GM12878 (cell line): Measurements from ENCODE around the gene HOTAIR. TPM values are rescaled to one million over a fixed set of nuclear protein-coding genes. Genes with fewer than 3 reads are reported as not detected.

ENCODE experiments used
- ATAC-seq: fragments of 200-7000 bp; cut with Tn5 transposase; 3 replicates; pipeline ENCODE4 v1.9.1; 2020; ENCODE audit warnings: mild to moderate bottlenecking, moderate library complexity
- BruUV-seq: library from RNA; stranded (reverse); fragments of 400-500 nt; replicated peaks from 2 replicates; lab custom pipeline; 2021; lab: Mats Ljungman, UMichigan
- CTCF ChIA-PET: fragments of 300-600 bp; sonication (Branson Sonifier 250); formaldehyde crosslinking; extraction: SDS; loops from one replicate; lab custom pipeline; 2021; ENCODE audit warnings: inconsistent platforms; lab: Yijun Ruan, JAX
- POLR2A ChIA-PET: fragments of 350-600 bp; formaldehyde crosslinking; extraction: SDS; loops from one replicate; lab custom pipeline; 2021; ENCODE audit warnings: inconsistent platforms; lab: Charles Lee
- RAD21 ChIA-PET: fragments of 300-600 bp; sonication (Branson Sonifier 250); formaldehyde crosslinking; loops from one replicate; lab custom pipeline; 2023; ENCODE audit warnings: antibody characterized with exemption; ENCODE audit not compliant: unreplicated experiment; lab: Charles Lee
- SMC1A ChIA-PET: fragments of 300-600 bp; sonication (Branson Sonifier 250); formaldehyde crosslinking; loops from one replicate; lab custom pipeline; 2023; ENCODE audit not compliant: unreplicated experiment, uncharacterized antibody; lab: Charles Lee
- DNase-seq: peaks from one replicate; pipeline ENCODE4 v3.0.0-alpha.2; 2011; ENCODE audit warnings: low read depth, low spot score
- FAIRE-seq: peaks from 3 replicates; lab custom pipeline; 2011; peaks lifted over from hg19 to GRCh38; lab: Jason Lieb, UNC
- H2AFZ ChIP-seq: 2 replicates; pipeline ENCODE4 v1.6.0; 2011; ENCODE audit warnings: low read depth, low read length, control low read depth; ENCODE audit not compliant: control insufficient read depth
- H3K27ac ChIP-seq: 2 replicates; pipeline ENCODE4 v1.5.1; 2011; ENCODE audit warnings: control low read depth; ENCODE audit not compliant: control insufficient read depth, insufficient read depth
- H3K27me3 ChIP-seq, 2 experiments: replicated peaks in 1 of 2; 2 replicates each; pipeline versions ENCODE4 v1.6.0 to v1.6.1; 2011; ENCODE audit warnings: low read length in 1 of 2; ENCODE audit not compliant: control insufficient read depth in 2 of 2, insufficient read depth in 2 of 2
- H3K36me3 ChIP-seq, 2 experiments: 2 replicates each; pipeline ENCODE4 v1.5.1; 2011; ENCODE audit warnings: low read length in 1 of 2; ENCODE audit not compliant: control insufficient read depth in 2 of 2, insufficient read depth in 2 of 2
- H3K4me1 ChIP-seq: 2 replicates; pipeline ENCODE4 v1.6.1; 2011; ENCODE audit warnings: mild to moderate bottlenecking, low read length, moderate library complexity, mixed read lengths; ENCODE audit not compliant: control insufficient read depth, insufficient read depth
- H3K4me2 ChIP-seq: 2 replicates; pipeline ENCODE4 v1.6.0; 2011; ENCODE audit warnings: control low read depth; ENCODE audit not compliant: control insufficient read depth, insufficient read depth
- H3K4me3 ChIP-seq: fragments of 200-600 bp; sonication (generic); 2 replicates; pipeline ENCODE4 v1.5.1; 2016
- H3K79me2 ChIP-seq: 2 replicates; pipeline ENCODE4 v1.6.0; 2011; ENCODE audit warnings: low read length; ENCODE audit not compliant: control insufficient read depth, insufficient read depth
- H3K9ac ChIP-seq: 2 replicates; pipeline ENCODE4 v1.8.0; 2011; ENCODE audit warnings: low read length, control low read depth, mixed read lengths; ENCODE audit not compliant: control insufficient read depth, insufficient read depth
- H3K9me3 ChIP-seq: replicated peaks from 3 replicates; pipeline ENCODE4 v1.5.1; 2011; ENCODE audit warnings: mild to moderate bottlenecking, low read length; ENCODE audit not compliant: control insufficient read depth, insufficient read depth
- H4K20me1 ChIP-seq: 2 replicates; pipeline ENCODE4 v1.6.0; 2011; ENCODE audit not compliant: control insufficient read depth, insufficient read depth
- ATF7 ChIP-seq: fragments of 450-650 bp; IDR thresholded peaks from 2 replicates; pipeline ENCODE4 v1.6.1; 2016; ENCODE audit warnings: low read depth, mild to moderate bottlenecking
- BMI1 ChIP-seq: fragments of 450-650 bp; IDR thresholded peaks from 2 replicates; pipeline ENCODE4 v1.6.1; 2016; ENCODE audit warnings: mild to moderate bottlenecking, moderate library complexity, borderline replicate concordance
- BRCA1 ChIP-seq: IDR thresholded peaks from 2 replicates; pipeline ENCODE4 v1.6.1; 2011; ENCODE audit warnings: low read depth, low read length, improper control_type of control experiment
- CHD4 ChIP-seq: fragments of 200-600 bp; sonication (generic); IDR thresholded peaks from 2 replicates; pipeline ENCODE4 v1.6.1; 2016; ENCODE audit warnings: mild to moderate bottlenecking
- FOXM1 ChIP-seq: IDR thresholded peaks from 2 replicates; pipeline ENCODE4 v1.6.1; 2012; ENCODE audit warnings: low read depth, mild to moderate bottlenecking, inconsistent platforms, low read length, moderate library complexity
- GABPA ChIP-seq: IDR thresholded peaks from 2 replicates; pipeline ENCODE4 v1.6.1; 2014; ENCODE audit warnings: antibody characterized with exemption, low read depth, mild to moderate bottlenecking, inconsistent platforms
- HCFC1 ChIP-seq: fragments of 150-350 bp; IDR thresholded peaks from 2 replicates; pipeline ENCODE4 v1.6.1; 2014; ENCODE audit warnings: low read length
- MEF2A ChIP-seq: IDR thresholded peaks from 2 replicates; pipeline ENCODE4 v1.6.1; 2011; ENCODE audit warnings: low read depth, mild to moderate bottlenecking, low read length, moderate library complexity; ENCODE audit not compliant: insufficient read depth
- MXI1 ChIP-seq: fragments of 150-350 bp; IDR thresholded peaks from 2 replicates; pipeline ENCODE4 v1.6.1; 2011; ENCODE audit warnings: low read depth, mild to moderate bottlenecking, inconsistent platforms, low read length, improper control_type of control experiment
- MYC ChIP-seq: IDR thresholded peaks from 2 replicates; pipeline ENCODE4 v1.6.1; 2011; ENCODE audit warnings: mild to moderate bottlenecking, low read length, moderate library complexity, inconsistent platforms; ENCODE audit not compliant: insufficient read depth, insufficient replicate concordance, insufficient read length, severe bottlenecking
- NRF1 ChIP-seq: conservative IDR thresholded peaks from 2 replicates; pipeline ENCODE4 v1.6.1; 2011; ENCODE audit warnings: mild to moderate bottlenecking, low read depth, low read length, improper control_type of control experiment
- POLR2AphosphoS5 ChIP-seq: IDR thresholded peaks from 2 replicates; pipeline ENCODE4 v1.6.1; 2011; ENCODE audit warnings: mild to moderate bottlenecking, low read length, inconsistent platforms
- SMC3 ChIP-seq: IDR thresholded peaks from 2 replicates; pipeline ENCODE4 v1.6.1; 2011; ENCODE audit warnings: low read length, improper control_type of control experiment, borderline replicate concordance
- SREBF1 ChIP-seq: IDR thresholded peaks from 2 replicates; pipeline ENCODE4 v1.6.1; 2012; ENCODE audit warnings: mild to moderate bottlenecking, low read length
- WGBS: methylation state at CpG from one replicate; pipeline ENCODE4 v1.1.6; 2016; ENCODE audit warnings: low lambda C conversion rate; ENCODE audit not compliant: insufficient replicate concordance, insufficient coverage; ENCODE audit errors: missing lambda C conversion rate; 5-methylcytosine and 5-hydroxymethylcytosine counted together
- in situ Hi-C: fragments of 300-500 bp; cut with MboI; formaldehyde crosslinking; loops from 9 replicates; pipeline ENCODE4 v1.14.3; 2018; ENCODE audit warnings: mixed read lengths
- intact Hi-C: fragments of 100-400 bp; cut with micrococcal nuclease; formaldehyde crosslinking; loops from one replicate; pipeline ENCODE4 v1.14.2; 2022; ENCODE audit not compliant: unreplicated experiment
- polyA plus RNA-seq, 11 experiments: library from polyadenylated mRNA; depleted of rRNA in 4 of 11; unstranded in 6 of 11; stranded (reverse) in 5 of 11; fragments of >200 nt; fragmentation: Nextera tagmentation in 4 of 11; fragmentation: Illumina TruSeq in 1 of 11; extraction: Ambion mirVana in 4 of 11; extraction: Trizol in 1 of 11; gene quantifications; 1 replicate in 1 of 11; 2 replicates in 10 of 11; pipeline versions ENCODE4 v1.2.1 to v1.2.3, GENCODE V29; 2011 to 2016; ENCODE audit warnings: inconsistent platforms in 2 of 11, missing spikeins in 2 of 11, low read depth in 1 of 11
- total RNA-seq, 4 experiments: library from RNA; depleted of rRNA in 3 of 4; stranded (reverse); fragments of >200 nt in 3 of 4; fragmentation: Illumina TruSeq in 1 of 4; extraction: Trizol in 1 of 4; gene quantifications; 2 replicates each; pipeline versions ENCODE4 v1.2.1 to v1.2.3, GENCODE V29; 2013 to 2021
- TF ChIP-seq, protein P1 (sequence below): fragments of 450-650 bp; IDR thresholded peaks from 2 replicates; pipeline ENCODE4 v1.6.1; 2017; ENCODE audit warnings: low read depth, mild to moderate bottlenecking, moderate library complexity
- TF ChIP-seq, protein P2 (sequence below): IDR thresholded peaks from 2 replicates; pipeline ENCODE4 v1.6.1; 2011; ENCODE audit warnings: low read depth, low read length, improper control_type of control experiment, borderline replicate concordance
- TF ChIP-seq, protein P3 (sequence below): fragments of 450-650 bp; IDR thresholded peaks from 2 replicates; pipeline ENCODE4 v1.6.1; 2017; ENCODE audit warnings: mild to moderate bottlenecking, moderate library complexity

Gene HOTAIR
- total and polyA plus RNA-seq, 10 of the 15 experiments (the other 5 are each of a cell fraction or from before 2014, with no cell fraction given): not detected

DNA sequence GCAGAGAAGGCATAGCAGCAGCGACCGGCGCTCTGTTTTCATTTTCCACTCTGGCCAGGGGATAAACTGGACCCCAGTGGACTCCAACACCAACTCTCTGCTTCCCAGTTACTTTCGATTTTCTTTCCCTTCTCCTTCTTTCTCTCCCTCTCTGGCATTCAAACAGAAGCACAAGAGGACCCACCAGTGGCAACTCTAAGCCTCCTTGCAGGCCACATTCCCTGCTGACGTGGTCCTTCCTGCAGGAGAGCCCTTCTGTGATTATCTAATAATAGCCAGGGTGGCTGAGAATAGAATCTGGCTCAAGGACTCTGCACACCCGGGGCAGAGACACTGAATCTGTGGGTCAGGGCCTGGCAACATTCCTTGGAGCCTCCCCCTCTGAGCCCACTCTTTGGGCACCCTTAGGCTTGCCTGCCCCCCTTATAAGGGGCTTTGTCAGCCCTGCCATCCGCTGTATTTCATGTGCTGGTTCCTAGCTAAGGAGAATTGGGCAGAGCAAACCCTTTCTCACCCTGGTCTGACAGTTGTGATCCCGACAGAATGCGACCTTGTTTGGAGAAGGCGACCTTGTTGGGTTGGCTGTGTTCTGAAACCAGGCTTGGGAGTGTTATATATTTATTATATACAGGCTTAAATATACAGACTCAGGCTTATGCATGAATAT lies 45.3 kb upstream of the HOTAIR start:
- FAIRE-seq (no peak), DNase-seq (no peak), ATAC-seq (no peak)
- intact Hi-C loops: no loop called here
- H2AFZ ChIP-seq: peak overlapping the region; percentile 19; the same call in 1 of the 2 replicates
- CTCF ChIA-PET: interaction anchor here (2.6 kb wide), 1 partner anchor 13 kb away, joined by 18 read pairs; no protein-coding TSS in a partner anchor
- no peak overlapping the region for H3K4me2 ChIP-seq
- POLR2A ChIA-PET: interaction anchor here (1.1 kb wide), 1 partner anchor 169 kb away, joined by 3 read pairs; the partner anchor contains the start of gene SMUG1
- H3K4me3 ChIP-seq: no peak overlapping the region
- SMC1A ChIA-PET: no interaction called here
- no peaks in the 10 kb centered on the region; the same call in 1 of the 2 replicates for H4K20me1 ChIP-seq
- H3K4me1 ChIP-seq: peaks cover 21% of the 10 kb centered on the region
- no peaks in the 10 kb centered on the region for H3K79me2 ChIP-seq
- WGBS: 68% methylated on average over 10 of the region's 10 CpGs
- no TSS peak for BruUV-seq
- in situ Hi-C loops: loop anchor here (10.0 kb wide), 2 partner anchors 175 to 345 kb away; partner anchors contain the start of gene GPR84
- H3K27ac ChIP-seq: no peak overlapping the region
- RAD21 ChIA-PET: no interaction called here
- H3K9ac ChIP-seq: no peak overlapping the region
- H3K27me3 ChIP-seq: peaks cover 4 to 11% of the 10 kb centered on the region in 2 experiments
- no peaks in the 10 kb centered on the region for H3K36me3 ChIP-seq
- H3K9me3 ChIP-seq: no peaks in the 10 kb centered on the region
- TF ChIP-seq SMC3 (no peak), ATF7 (no peak), GABPA (no peak), CHD4 (no peak), SREBF1 (no peak), FOXM1 (no peak), NRF1 (no peak), BMI1 (no peak), HCFC1 (no peak), MYC (no peak), BRCA1 (no peak), MEF2A (no peak), MXI1 (no peak), POLR2AphosphoS5 (no peak)
- TF ChIP-seq, protein P1, sequence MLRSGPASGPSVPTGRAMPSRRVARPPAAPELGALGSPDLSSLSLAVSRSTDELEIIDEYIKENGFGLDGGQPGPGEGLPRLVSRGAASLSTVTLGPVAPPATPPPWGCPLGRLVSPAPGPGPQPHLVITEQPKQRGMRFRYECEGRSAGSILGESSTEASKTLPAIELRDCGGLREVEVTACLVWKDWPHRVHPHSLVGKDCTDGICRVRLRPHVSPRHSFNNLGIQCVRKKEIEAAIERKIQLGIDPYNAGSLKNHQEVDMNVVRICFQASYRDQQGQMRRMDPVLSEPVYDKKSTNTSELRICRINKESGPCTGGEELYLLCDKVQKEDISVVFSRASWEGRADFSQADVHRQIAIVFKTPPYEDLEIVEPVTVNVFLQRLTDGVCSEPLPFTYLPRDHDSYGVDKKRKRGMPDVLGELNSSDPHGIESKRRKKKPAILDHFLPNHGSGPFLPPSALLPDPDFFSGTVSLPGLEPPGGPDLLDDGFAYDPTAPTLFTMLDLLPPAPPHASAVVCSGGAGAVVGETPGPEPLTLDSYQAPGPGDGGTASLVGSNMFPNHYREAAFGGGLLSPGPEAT: no peak
- TF ChIP-seq, protein P2, sequence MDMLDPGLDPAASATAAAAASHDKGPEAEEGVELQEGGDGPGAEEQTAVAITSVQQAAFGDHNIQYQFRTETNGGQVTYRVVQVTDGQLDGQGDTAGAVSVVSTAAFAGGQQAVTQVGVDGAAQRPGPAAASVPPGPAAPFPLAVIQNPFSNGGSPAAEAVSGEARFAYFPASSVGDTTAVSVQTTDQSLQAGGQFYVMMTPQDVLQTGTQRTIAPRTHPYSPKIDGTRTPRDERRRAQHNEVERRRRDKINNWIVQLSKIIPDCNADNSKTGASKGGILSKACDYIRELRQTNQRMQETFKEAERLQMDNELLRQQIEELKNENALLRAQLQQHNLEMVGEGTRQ: no peak
- TF ChIP-seq, protein P3, sequence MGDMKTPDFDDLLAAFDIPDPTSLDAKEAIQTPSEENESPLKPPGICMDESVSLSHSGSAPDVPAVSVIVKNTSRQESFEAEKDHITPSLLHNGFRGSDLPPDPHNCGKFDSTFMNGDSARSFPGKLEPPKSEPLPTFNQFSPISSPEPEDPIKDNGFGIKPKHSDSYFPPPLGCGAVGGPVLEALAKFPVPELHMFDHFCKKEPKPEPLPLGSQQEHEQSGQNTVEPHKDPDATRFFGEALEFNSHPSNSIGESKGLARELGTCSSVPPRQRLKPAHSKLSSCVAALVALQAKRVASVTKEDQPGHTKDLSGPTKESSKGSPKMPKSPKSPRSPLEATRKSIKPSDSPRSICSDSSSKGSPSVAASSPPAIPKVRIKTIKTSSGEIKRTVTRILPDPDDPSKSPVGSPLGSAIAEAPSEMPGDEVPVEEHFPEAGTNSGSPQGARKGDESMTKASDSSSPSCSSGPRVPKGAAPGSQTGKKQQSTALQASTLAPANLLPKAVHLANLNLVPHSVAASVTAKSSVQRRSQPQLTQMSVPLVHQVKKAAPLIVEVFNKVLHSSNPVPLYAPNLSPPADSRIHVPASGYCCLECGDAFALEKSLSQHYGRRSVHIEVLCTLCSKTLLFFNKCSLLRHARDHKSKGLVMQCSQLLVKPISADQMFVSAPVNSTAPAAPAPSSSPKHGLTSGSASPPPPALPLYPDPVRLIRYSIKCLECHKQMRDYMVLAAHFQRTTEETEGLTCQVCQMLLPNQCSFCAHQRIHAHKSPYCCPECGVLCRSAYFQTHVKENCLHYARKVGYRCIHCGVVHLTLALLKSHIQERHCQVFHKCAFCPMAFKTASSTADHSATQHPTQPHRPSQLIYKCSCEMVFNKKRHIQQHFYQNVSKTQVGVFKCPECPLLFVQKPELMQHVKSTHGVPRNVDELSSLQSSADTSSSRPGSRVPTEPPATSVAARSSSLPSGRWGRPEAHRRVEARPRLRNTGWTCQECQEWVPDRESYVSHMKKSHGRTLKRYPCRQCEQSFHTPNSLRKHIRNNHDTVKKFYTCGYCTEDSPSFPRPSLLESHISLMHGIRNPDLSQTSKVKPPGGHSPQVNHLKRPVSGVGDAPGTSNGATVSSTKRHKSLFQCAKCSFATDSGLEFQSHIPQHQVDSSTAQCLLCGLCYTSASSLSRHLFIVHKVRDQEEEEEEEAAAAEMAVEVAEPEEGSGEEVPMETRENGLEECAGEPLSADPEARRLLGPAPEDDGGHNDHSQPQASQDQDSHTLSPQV: no peak
